IMR-90 (cell line): ENCODE results near the gene TPI1.

Experiments
- CEBPB ChIP-seq: IDR thresholded peaks from 2 replicates; pipeline ENCODE4 v1.6.1; 2012; ENCODE audit warnings: low read depth, low read length, improper control_type of control experiment
- FOS ChIP-seq: fragments of 150-350 bp; IDR thresholded peaks from 2 replicates; pipeline ENCODE4 v1.6.1; 2016; ENCODE audit warnings: low read depth, low read length
- MAZ ChIP-seq: IDR thresholded peaks from 2 replicates; pipeline ENCODE4 v1.6.1; 2012; ENCODE audit warnings: low read depth, mild to moderate bottlenecking, low read length, improper control_type of control experiment, moderate library complexity, borderline replicate concordance
- MXI1 ChIP-seq: IDR thresholded peaks from 2 replicates; pipeline ENCODE4 v1.6.1; 2012; ENCODE audit warnings: low read depth, mild to moderate bottlenecking, low read length, moderate library complexity, borderline replicate concordance
- NFE2L2 ChIP-seq: fragments of 150-350 bp; IDR thresholded peaks from 2 replicates; pipeline ENCODE4 v1.6.1; 2016; ENCODE audit warnings: low read depth, mild to moderate bottlenecking, low read length
- POLR2A ChIP-seq: IDR thresholded peaks from 2 replicates; pipeline ENCODE4 v1.6.1; 2012; ENCODE audit warnings: mild to moderate bottlenecking, low read depth, low read length
- RAD21 ChIP-seq: IDR thresholded peaks from 2 replicates; pipeline ENCODE4 v1.6.1; 2012; ENCODE audit warnings: low read length, improper control_type of control experiment
- RCOR1 ChIP-seq: IDR thresholded peaks from 2 replicates; pipeline ENCODE4 v1.6.1; 2012; ENCODE audit warnings: mild to moderate bottlenecking, low read length, improper control_type of control experiment; ENCODE audit not compliant: insufficient replicate concordance
- RFX5 ChIP-seq: IDR thresholded peaks from 2 replicates; pipeline ENCODE4 v1.8.0; 2012; ENCODE audit warnings: low read depth, mild to moderate bottlenecking, low read length, moderate library complexity
- TF ChIP-seq, protein P1 (sequence below): conservative IDR thresholded peaks from 2 replicates; pipeline ENCODE4 v1.5.1; 2012; ENCODE audit warnings: mild to moderate bottlenecking, low read depth, low read length, improper control_type of control experiment
- TF ChIP-seq, protein P2 (sequence below): fragments of 150-350 bp; IDR thresholded peaks from 2 replicates; pipeline ENCODE4 v1.6.1; 2017; ENCODE audit warnings: mild to moderate bottlenecking, antibody characterized with exemption, low read length, low read depth

DNA sequence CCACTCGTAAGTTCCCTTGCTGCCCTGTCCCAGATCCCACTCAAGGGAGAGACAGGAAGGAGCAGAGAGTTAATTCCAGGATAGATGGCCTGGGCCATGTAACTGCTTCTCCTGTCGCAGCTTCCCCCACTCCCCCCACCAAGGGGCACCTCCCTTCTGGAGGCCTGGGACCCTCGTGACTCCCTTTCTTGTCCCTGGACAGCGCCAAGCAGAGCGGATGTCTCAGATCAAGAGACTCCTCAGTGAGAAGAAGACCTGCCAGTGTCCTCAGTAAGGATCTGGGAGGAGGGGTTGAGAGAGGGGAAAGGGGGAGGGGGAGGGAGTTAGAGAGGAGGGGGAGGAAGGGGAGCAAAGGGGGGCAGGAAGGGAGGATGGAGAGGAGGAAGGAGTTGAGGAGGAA lies 48.7 kb upstream of the TPI1 start:
- TF ChIP-seq, protein P1, sequence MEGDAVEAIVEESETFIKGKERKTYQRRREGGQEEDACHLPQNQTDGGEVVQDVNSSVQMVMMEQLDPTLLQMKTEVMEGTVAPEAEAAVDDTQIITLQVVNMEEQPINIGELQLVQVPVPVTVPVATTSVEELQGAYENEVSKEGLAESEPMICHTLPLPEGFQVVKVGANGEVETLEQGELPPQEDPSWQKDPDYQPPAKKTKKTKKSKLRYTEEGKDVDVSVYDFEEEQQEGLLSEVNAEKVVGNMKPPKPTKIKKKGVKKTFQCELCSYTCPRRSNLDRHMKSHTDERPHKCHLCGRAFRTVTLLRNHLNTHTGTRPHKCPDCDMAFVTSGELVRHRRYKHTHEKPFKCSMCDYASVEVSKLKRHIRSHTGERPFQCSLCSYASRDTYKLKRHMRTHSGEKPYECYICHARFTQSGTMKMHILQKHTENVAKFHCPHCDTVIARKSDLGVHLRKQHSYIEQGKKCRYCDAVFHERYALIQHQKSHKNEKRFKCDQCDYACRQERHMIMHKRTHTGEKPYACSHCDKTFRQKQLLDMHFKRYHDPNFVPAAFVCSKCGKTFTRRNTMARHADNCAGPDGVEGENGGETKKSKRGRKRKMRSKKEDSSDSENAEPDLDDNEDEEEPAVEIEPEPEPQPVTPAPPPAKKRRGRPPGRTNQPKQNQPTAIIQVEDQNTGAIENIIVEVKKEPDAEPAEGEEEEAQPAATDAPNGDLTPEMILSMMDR, result no peak
- TF ChIP-seq, protein P2, sequence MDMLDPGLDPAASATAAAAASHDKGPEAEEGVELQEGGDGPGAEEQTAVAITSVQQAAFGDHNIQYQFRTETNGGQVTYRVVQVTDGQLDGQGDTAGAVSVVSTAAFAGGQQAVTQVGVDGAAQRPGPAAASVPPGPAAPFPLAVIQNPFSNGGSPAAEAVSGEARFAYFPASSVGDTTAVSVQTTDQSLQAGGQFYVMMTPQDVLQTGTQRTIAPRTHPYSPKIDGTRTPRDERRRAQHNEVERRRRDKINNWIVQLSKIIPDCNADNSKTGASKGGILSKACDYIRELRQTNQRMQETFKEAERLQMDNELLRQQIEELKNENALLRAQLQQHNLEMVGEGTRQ, result no peak
- TF ChIP-seq RCOR1 (no peak), POLR2A (no peak), FOS (no peak), RFX5 (no peak), CEBPB (no peak), MXI1 (no peak), NFE2L2 (no peak), RAD21 (no peak), MAZ (no peak)
